Gastrocnemius medialis (tissue), 4 donors: ENCODE data around the gene ZNF491. TPM values are rescaled to one million over a fixed set of nuclear protein-coding genes. Genes with fewer than 3 reads are reported as not detected.

ENCODE experiments used
- ATAC-seq, 2 donors: fragments of 150-250 bp; one replicate each; pipeline ENCODE4 v1.9.1; 2016
- DNase-seq, 2 donors: peaks; one replicate each; pipeline ENCODE4 v3.0.0-alpha.2; 2019
- H3K27ac ChIP-seq, 4 donors: fragments of 200-600 bp; sonication (generic); 1 replicate in 1 of 4; 2 replicates in 3 of 4; pipeline ENCODE4 v1.5.1; 2016 to 2018; ENCODE audit warnings: mild to moderate bottlenecking in 2 of 4, moderate library complexity in 1 of 4
- H3K27me3 ChIP-seq, 3 donors: fragments of 200-600 bp; sonication (generic) in 2 of 3; 1 replicate in 1 of 3; 2 replicates in 2 of 3; pipeline versions ENCODE4 v1.5.1 to v1.6.0; 2016 to 2019; ENCODE audit warnings: mild to moderate bottlenecking in 1 of 3, moderate library complexity in 1 of 3
- H3K36me3 ChIP-seq, 2 donors: fragments of 200-600 bp; sonication (generic) in 1 of 2; one replicate each; pipeline ENCODE4 v1.5.1; 2017 to 2018
- H3K4me1 ChIP-seq, 2 donors: fragments of 200-600 bp; sonication (generic) in 1 of 2; one replicate each; pipeline ENCODE4 v1.5.1; 2016 to 2017; ENCODE audit warnings: mild to moderate bottlenecking in 2 of 2
- H3K4me3 ChIP-seq, 4 donors: fragments of 200-600 bp; sonication (generic) in 3 of 4; 1 replicate in 1 of 4; 2 replicates in 3 of 4; pipeline ENCODE4 v1.5.1; 2016 to 2019; ENCODE audit warnings: mild to moderate bottlenecking in 2 of 4
- H3K9me3 ChIP-seq, 3 donors: fragments of 200-600 bp; sonication (generic) in 2 of 3; 1 replicate in 1 of 3; 2 replicates in 2 of 3; pipeline ENCODE4 v1.5.1; 2016 to 2019
- POLR2A ChIP-seq, 2 donors: fragments of 450-650 bp; IDR thresholded peaks; one replicate each; pipeline ENCODE4 v1.6.1; 2017; ENCODE audit warnings: antibody characterized with exemption in 2 of 2, mild to moderate bottlenecking in 2 of 2, moderate library complexity in 2 of 2
- in situ Hi-C, 4 donors: fragments of 200-750 bp; cut with MboI; loops; one replicate each; pipeline versions ENCODE4 v1.15.0 to v1.8.0; 2017; ENCODE audit warnings: low sequenced_read_pairs in 4 of 4
- intact Hi-C: fragments of 100-400 bp; cut with DNase I; formaldehyde crosslinking; loops from one replicate; pipeline ENCODE4 v1.15.1; 2023; ENCODE audit warnings: low total_unique reads
- total RNA-seq, 4 donors: library from RNA; depleted of rRNA; stranded (reverse); fragments of >200 nt; gene quantifications; one replicate each; pipeline versions ENCODE4 v1.1.0 to v1.2.3, GENCODE V29; 2016
- TF ChIP-seq, protein P1 (sequence below), 5 experiments: fragments of 450-650 bp in 3 of 5; fragments of 200-600 bp in 2 of 5; sonication (generic) in 2 of 5; IDR thresholded peaks in 4 of 5; conservative IDR thresholded peaks in 1 of 5; 1 replicate in 4 of 5; 2 replicates in 1 of 5; pipeline ENCODE4 v1.5.1; 2016 to 2019; ENCODE audit warnings: antibody characterized with exemption in 5 of 5, mild to moderate bottlenecking in 3 of 5, moderate library complexity in 3 of 5

The ZNF491 gene
- total RNA-seq, 4 donors from 2014 or later, result 0.92 to 1.8 (median 1.4) TPM

DNA sequence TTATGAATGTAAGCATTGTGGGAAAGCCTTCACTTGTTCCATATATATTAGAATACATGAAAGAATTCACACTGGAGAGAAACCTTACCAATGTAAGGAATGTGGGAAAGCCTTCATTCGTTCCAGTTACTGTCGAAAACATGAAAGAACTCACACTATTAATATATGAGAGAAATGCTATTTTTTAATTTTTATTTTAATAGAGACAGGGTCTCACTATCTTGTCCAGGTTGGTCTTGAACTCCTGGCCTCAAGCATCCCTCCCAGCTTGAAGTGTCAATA lies 8.7 kb downstream of the ZNF491 start:
- ATAC-seq (no peak), DNase-seq (no peak)
- H3K9me3 ChIP-seq, result peaks cover 0 to 30% (median 19%) of the 10 kb centered on the region in 3 donors
- TF ChIP-seq POLR2A (IDR thresholded peaks at IDR 0.05), result no peak
- TF ChIP-seq, protein P1, sequence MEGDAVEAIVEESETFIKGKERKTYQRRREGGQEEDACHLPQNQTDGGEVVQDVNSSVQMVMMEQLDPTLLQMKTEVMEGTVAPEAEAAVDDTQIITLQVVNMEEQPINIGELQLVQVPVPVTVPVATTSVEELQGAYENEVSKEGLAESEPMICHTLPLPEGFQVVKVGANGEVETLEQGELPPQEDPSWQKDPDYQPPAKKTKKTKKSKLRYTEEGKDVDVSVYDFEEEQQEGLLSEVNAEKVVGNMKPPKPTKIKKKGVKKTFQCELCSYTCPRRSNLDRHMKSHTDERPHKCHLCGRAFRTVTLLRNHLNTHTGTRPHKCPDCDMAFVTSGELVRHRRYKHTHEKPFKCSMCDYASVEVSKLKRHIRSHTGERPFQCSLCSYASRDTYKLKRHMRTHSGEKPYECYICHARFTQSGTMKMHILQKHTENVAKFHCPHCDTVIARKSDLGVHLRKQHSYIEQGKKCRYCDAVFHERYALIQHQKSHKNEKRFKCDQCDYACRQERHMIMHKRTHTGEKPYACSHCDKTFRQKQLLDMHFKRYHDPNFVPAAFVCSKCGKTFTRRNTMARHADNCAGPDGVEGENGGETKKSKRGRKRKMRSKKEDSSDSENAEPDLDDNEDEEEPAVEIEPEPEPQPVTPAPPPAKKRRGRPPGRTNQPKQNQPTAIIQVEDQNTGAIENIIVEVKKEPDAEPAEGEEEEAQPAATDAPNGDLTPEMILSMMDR (IDR thresholded peaks at IDR 0.05 in 4 of 5, conservative IDR thresholded peaks at IDR 0.05 in 1 of 5), result no peak
- H3K36me3 ChIP-seq, result peaks cover 2 to 42% of the 10 kb centered on the region in 2 donors
- H3K4me1 ChIP-seq, result no peaks in the 10 kb centered on the region
- in situ Hi-C loops (no loop called here), intact Hi-C loops (no loop called here)
- peak overlapping the region in 1 of 4 donors; percentile 4 for H3K4me3 ChIP-seq
- no peak overlapping the region for H3K27ac ChIP-seq
- H3K27me3 ChIP-seq, result no peaks in the 10 kb centered on the region

DNA sequence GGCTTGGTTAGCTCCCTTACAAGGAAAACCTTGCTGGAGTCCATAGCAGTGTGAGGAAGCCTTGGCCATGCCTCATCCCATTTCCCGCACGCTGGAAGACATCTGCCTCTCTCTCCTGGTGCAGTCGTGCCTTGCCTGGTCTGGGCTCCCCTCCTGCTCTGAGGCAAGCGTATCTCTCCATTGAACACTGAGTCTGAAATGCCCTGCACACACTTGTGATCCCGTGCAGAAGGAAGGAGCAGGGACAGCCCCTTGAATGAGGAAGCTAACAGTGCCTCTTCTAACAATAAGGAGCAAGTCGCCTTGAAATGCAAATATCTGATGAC lies 15.3 kb downstream of the ZNF491 start:
- in situ Hi-C loops (no loop called here), intact Hi-C loops (loop anchor here (1.0 to 5.0 kb wide), 3 partner anchors 15 to 175 kb away; partner anchors contain the start of genes ZNF491 and ZNF69)
- no peaks in the 10 kb centered on the region for H3K27me3 ChIP-seq
- H3K4me1 ChIP-seq, result peaks cover 7 to 10% of the 10 kb centered on the region in 2 donors
- peaks cover 0 to 12% of the 10 kb centered on the region in 2 donors for H3K36me3 ChIP-seq
- H3K4me3 ChIP-seq, result peak overlapping the region; percentile 76 to 97 (median 81)
- H3K27ac ChIP-seq, result peak overlapping the region in 2 of 4 donors; percentile 94 to 96
- TF ChIP-seq, protein P1 (IDR thresholded peaks at IDR 0.05 in 4 of 5, conservative IDR thresholded peaks at IDR 0.05 in 1 of 5), result no peak
- no peak for TF ChIP-seq POLR2A (IDR thresholded peaks at IDR 0.05)
- DNase-seq (no peak), ATAC-seq (peak; percentile 20 to 34)
- H3K9me3 ChIP-seq, result no peaks in the 10 kb centered on the region

DNA sequence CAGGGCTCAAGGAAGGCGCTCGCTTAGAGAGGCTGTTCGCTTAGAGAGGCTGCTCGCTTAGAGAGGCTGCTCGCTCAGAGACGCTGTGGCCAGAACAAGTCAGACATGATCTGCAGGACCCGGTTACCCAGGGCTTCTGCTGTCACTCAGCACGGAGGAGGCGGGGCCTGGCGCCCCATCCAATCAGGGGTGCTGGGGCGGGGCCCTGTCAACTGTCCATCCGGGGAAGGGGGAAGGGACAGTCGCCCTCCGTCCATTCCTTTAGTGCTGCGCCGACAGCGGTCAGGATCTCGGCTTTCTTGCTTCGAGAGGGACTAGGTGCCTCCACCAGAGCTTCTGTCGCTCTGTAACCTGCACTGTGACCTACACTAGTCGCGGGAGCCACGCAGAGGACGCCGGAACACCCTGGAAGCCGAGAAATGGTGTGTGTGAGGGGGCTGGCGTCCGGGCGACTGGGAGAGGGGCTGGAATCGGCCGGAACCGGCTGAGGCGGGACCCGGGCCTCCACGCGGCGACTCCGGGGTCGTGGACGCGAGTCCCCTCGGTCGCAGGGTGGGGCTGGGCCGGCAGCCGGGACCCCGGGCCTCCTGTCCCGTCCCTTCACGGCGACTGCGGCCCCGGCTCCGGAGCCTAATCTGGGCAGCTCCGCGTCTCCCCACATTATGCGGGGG lies 15.8 kb downstream of the ZNF491 start, which contains the start of gene ZNF440:
Gene ZNF440, plus strand, starts transcription at position 245 of the 671 bp plus-strand sequence. Its CDS starts 175 bp downstream, at position 420.
- H3K27me3 ChIP-seq, result no peaks in the 10 kb centered on the region
- intact Hi-C loops (loop anchor here (1.0 to 5.0 kb wide), 3 partner anchors 16 to 174 kb away; partner anchors contain the start of genes ZNF491 and ZNF69), in situ Hi-C loops (no loop called here)
- peak within 1 kb of the TSS; percentile 76 to 97 (median 81) for H3K4me3 ChIP-seq
- peak; percentile 99 for ATAC-seq
- peaks cover 7 to 10% of the 10 kb centered on the region in 2 donors for H3K4me1 ChIP-seq
- peak; percentile 91 to 93 for DNase-seq
- H3K36me3 ChIP-seq, result peaks cover 0 to 9% of the 10 kb centered on the region in 2 donors
- peak within 1 kb of the TSS; percentile 80 to 96 (median 88) for H3K27ac ChIP-seq
- no peaks in the 10 kb centered on the region for H3K9me3 ChIP-seq
- TF ChIP-seq, protein P1 (IDR thresholded peaks at IDR 0.05 in 4 of 5, conservative IDR thresholded peaks at IDR 0.05 in 1 of 5), result peak in 1 of 5 experiments; percentile 15
- TF ChIP-seq POLR2A (IDR thresholded peaks at IDR 0.05), result peak; percentile 71 to 89

DNA sequence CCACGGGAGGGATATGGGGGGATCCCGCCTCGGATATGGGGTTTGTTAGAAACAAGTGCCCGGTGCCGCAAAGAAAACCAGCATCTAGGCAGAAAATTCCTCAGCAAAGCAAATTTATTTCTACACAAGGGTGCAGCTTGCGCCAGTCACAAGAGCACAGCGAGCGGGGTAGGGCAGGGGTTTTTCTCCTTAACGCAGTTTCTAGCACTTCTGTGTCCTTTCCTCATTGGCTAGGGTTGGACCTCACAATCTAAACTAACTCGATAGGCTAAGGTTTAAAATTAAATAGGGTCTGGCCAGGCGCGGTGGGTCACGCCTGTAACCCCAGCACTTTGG lies 16.3 kb downstream of the ZNF491 start:
- in situ Hi-C loops, result no loop called here
- Histone ChIP-seq H3K36me3 (peaks cover 0 to 8% of the 10 kb centered on the region in 2 donors), H3K9me3 (no peaks in the 10 kb centered on the region), H3K4me1 (peaks cover 7 to 10% of the 10 kb centered on the region in 2 donors), H3K27me3 (no peaks in the 10 kb centered on the region), H3K27ac (peak overlapping the region; percentile 80 to 96 (median 88)), H3K4me3 (peak overlapping the region; percentile 76 to 97 (median 81))
- intact Hi-C loops, result loop anchor here (1.0 to 5.0 kb wide), 3 partner anchors 16 to 174 kb away; partner anchors contain the start of genes ZNF491 and ZNF69
- DNase-seq (no peak), ATAC-seq (peak; percentile 17 to 19)
- TF ChIP-seq, protein P1 (IDR thresholded peaks at IDR 0.05 in 4 of 5, conservative IDR thresholded peaks at IDR 0.05 in 1 of 5), result no peak
- no peak for TF ChIP-seq POLR2A (IDR thresholded peaks at IDR 0.05)
